RWPE1 (cell line): ENCODE results near the gene CLEC4C.
"Not testable (repeated sequence)": the region's sequence is repeated elsewhere in the genome, so short reads cannot be mapped to it uniquely, and the experiment has no call there.

Experiments
- CTCF ChIA-PET: fragments of 350-600 bp; sonication (Branson Sonifier 250); formaldehyde crosslinking; extraction: SDS; loops from one replicate; lab custom pipeline; 2021; lab: Yijun Ruan, JAX
- POLR2A ChIA-PET: fragments of 400-600 bp; formaldehyde crosslinking; extraction: SDS; loops from one replicate; lab custom pipeline; 2020; ENCODE audit warnings: antibody characterized with exemption; ENCODE audit not compliant: low non-redundant PET; lab: Yijun Ruan, JAX
- DNase-seq: peaks from one replicate; pipeline ENCODE4 v3.0.0; 2012; ENCODE audit warnings: low spot score
- H3K27ac ChIP-seq: fragments of 450-650 bp; 2 replicates; pipeline ENCODE4 v1.5.1; 2017
- CTCF ChIP-seq: fragments of 450-650 bp; conservative IDR thresholded peaks from 2 replicates; pipeline ENCODE4 v1.5.1; 2017; ENCODE audit warnings: low read depth, mild to moderate bottlenecking

The CLEC4C gene

GRCh38 chr12:7747246-7747645 is at the start of gene CLEC4C:
CLEC4C (minus strand) TSS chr12:7747375; CDS start chr12:7747348, 27 bp downstream.
- POLR2A ChIA-PET: no interaction called here
- no peak within 1 kb of the TSS for H3K27ac ChIP-seq
- CTCF ChIA-PET: interaction anchor here (0.6 kb wide), 1 partner anchor 243 kb away, joined by 3 read pairs; no protein-coding TSS in a partner anchor

GRCh38 chr12:7793211-7793610 is 46.0 kb upstream of the CLEC4C start:
- ChIA-PET CTCF (no interaction called here), POLR2A (no interaction called here)
- no peak for DNase-seq
- no peak overlapping the region for H3K27ac ChIP-seq
- TF ChIP-seq CTCF: no peak

More at GRCh38 chr12:7747246-7747645, at the start of gene CLEC4C:
- TF ChIP-seq CTCF: no peak
- no peak for DNase-seq

- CTCF ChIA-PET, H3K27ac ChIP-seq, DNase-seq, POLR2A ChIA-PET: not testable (repeated sequence)
Observed at GRCh38 chr12:7788884-7789528, 41.8 kb upstream of the CLEC4C start, which contains the start of gene NANOG. NANOG (plus strand) TSS chr12:7789402; CDS start chr12:7789615, 213 bp downstream.

GRCh38 chr12:7788294-7788660 is 41.1 kb upstream of the CLEC4C start:
- no peak for TF ChIP-seq CTCF
- POLR2A ChIA-PET: no interaction called here
- no peak overlapping the region for H3K27ac ChIP-seq
- DNase-seq: no peak
- CTCF ChIA-PET: interaction anchor here (0.6 kb wide), 1 partner anchor 434 kb away, joined by 3 read pairs; no protein-coding TSS in a partner anchor

- TF ChIP-seq CTCF: no peak
- ChIA-PET POLR2A (no interaction called here), CTCF (interaction anchor here (0.6 kb wide), 1 partner anchor 434 kb away, joined by 3 read pairs; no protein-coding TSS in a partner anchor)
- DNase-seq: no peak
- H3K27ac ChIP-seq: no peak overlapping the region
Observed at GRCh38 chr12:7787574-7788293, 40.6 kb upstream of the CLEC4C start.

GRCh38 chr12:7784701-7785100 is 37.5 kb upstream of the CLEC4C start:
- DNase-seq: no peak
- POLR2A ChIA-PET: no interaction called here
- CTCF ChIA-PET: no interaction called here
- TF ChIP-seq CTCF: no peak
- H3K27ac ChIP-seq: no peak overlapping the region

- DNase-seq, H3K27ac ChIP-seq, CTCF ChIA-PET, POLR2A ChIA-PET: not testable (repeated sequence)
Observed at GRCh38 chr12:7783433-7783832, 36.3 kb upstream of the CLEC4C start.
